GM12865 (cell line): ENCODE data around the gene AGK.

Source experiments
- DNase-seq: peaks from one replicate; pipeline ENCODE4 v3.0.0; 2010; ENCODE audit warnings: low read depth
- H3K4me3 ChIP-seq: 2 replicates; pipeline ENCODE4 v1.5.1; 2011; ENCODE audit warnings: mild to moderate bottlenecking, low read depth, low read length, control low read depth
- TF ChIP-seq, protein P1 (sequence below): IDR thresholded peaks from 2 replicates; pipeline ENCODE4 v1.5.1; 2011; ENCODE audit warnings: low read length, control low read depth, low read depth, inconsistent platforms; ENCODE audit not compliant: insufficient read depth; ENCODE audit errors: missing control alignments

The AGK gene, protein sequence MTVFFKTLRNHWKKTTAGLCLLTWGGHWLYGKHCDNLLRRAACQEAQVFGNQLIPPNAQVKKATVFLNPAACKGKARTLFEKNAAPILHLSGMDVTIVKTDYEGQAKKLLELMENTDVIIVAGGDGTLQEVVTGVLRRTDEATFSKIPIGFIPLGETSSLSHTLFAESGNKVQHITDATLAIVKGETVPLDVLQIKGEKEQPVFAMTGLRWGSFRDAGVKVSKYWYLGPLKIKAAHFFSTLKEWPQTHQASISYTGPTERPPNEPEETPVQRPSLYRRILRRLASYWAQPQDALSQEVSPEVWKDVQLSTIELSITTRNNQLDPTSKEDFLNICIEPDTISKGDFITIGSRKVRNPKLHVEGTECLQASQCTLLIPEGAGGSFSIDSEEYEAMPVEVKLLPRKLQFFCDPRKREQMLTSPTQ

DNA sequence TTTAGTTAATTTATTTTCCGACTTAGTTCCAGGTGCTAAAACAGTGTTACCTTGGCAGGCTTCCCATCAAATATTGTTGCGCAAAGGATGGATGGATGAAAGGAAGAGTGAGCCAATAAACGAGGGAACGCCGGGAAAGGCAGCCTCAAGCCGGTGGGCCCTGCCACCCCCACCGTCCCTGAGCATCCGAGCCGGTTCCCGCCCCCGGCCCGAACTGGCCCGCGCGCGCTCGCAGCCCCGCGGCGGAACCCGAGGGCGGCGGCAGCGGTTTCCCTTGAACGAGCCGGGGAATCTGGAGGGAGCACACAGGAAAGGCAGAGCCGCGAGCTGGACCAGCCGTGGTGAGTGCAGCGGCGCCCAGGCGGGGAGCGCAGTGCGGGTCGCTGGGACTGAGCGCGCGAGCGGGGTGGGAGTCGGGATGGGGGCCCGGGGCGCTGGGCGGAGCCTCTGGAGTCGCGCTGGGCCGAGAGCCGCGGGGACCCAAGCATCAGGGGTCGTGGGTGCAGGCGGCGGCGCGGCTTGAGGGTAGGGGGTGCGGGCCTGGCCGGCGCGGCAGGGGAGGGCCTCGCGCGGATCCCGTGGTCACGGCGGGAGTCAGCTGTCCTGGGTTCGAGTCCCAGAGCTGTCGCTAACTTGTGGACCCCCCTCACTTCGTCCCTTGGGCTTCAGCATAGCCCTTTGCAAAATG, at the start of gene AGK:
Gene AGK, plus strand, starts transcription at position 317 of the 688 bp plus-strand sequence. CDS start 4,057 bp downstream, outside the sequence.
- DNase-seq: peak; percentile 88
- TF ChIP-seq, protein P1, sequence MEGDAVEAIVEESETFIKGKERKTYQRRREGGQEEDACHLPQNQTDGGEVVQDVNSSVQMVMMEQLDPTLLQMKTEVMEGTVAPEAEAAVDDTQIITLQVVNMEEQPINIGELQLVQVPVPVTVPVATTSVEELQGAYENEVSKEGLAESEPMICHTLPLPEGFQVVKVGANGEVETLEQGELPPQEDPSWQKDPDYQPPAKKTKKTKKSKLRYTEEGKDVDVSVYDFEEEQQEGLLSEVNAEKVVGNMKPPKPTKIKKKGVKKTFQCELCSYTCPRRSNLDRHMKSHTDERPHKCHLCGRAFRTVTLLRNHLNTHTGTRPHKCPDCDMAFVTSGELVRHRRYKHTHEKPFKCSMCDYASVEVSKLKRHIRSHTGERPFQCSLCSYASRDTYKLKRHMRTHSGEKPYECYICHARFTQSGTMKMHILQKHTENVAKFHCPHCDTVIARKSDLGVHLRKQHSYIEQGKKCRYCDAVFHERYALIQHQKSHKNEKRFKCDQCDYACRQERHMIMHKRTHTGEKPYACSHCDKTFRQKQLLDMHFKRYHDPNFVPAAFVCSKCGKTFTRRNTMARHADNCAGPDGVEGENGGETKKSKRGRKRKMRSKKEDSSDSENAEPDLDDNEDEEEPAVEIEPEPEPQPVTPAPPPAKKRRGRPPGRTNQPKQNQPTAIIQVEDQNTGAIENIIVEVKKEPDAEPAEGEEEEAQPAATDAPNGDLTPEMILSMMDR: no peak
- H3K4me3 ChIP-seq: peak within 1 kb of the TSS; percentile 85

DNA sequence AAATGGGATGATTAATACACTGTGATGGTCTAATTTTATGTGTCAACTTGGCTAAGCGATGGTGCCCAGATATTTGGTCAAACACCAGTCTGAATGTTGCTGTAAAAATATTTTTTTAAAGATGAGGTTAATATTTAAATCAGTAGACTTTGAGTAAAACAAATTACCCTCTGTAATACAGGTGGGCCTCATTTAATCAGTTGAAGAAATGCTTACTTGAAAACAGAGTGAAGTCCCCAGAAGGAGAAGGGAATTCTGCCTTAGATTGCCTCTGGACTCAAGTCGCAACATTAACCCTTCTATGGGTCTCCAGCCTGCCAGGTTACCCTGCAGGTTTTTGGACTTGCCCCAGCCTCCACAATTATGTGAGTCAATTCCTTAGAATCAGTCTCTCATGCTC, 49.8 kb upstream of the AGK start:
- TF ChIP-seq, protein P1: no peak
- no peak for DNase-seq
- H3K4me3 ChIP-seq: no peak overlapping the region

DNA sequence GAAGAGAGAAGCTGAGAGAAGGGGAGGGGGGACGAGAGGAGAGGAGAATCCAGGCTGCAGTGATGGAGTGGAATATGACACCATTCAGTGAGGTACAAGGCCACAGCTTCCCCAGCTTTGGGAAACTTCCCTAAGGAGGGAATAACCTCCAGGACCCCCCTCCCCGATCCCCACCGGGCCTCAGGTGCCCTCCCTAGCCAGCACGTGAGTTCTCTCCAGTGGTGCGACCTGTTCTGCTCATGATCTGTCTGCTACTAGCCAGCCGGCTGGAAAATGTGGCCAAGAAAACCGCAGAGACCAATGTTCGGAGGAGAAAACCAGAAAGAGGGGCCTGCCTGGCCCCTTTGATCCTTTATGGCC, 39.9 kb upstream of the AGK start:
- DNase-seq: no peak
- TF ChIP-seq, protein P1: no peak
- H3K4me3 ChIP-seq: no peak overlapping the region

DNA sequence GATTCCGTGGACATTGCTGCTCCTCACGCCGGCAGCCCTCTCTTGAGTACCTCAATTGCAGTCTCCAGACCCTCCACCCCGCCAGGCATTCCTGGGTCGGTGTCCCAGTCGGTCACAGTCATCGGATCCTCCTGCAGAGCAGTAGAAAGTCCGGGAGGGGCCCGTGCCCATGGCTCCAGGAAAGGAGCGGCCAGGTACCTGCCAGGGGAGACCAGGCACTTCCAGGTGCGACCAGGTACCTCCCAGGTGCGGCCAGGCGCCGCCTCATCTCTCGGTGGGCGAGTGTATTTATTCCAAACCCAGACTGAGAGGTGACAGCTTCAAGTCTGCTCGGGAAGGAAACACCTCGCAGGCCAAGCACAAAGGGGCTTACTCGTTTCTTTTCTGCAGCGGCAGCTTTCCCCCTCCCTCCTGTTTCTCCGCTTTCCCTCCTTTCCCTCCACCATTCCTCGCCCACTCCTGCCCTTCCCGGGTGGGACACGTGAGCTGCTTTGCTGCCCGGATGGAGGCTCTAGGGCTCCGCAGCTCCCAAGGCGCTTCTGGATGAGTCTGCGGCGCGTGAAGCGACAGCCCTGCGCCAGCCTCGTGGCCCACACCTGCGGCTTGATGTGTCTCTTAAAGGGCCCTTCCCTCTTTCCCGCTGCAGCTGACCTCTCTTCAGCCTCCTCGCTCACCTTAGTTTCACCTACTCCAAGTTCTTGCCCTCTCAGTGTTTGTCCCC, 39.4 kb upstream of the AGK start:
- TF ChIP-seq, protein P1: no peak
- no peak overlapping the region for H3K4me3 ChIP-seq
- DNase-seq: no peak

DNA sequence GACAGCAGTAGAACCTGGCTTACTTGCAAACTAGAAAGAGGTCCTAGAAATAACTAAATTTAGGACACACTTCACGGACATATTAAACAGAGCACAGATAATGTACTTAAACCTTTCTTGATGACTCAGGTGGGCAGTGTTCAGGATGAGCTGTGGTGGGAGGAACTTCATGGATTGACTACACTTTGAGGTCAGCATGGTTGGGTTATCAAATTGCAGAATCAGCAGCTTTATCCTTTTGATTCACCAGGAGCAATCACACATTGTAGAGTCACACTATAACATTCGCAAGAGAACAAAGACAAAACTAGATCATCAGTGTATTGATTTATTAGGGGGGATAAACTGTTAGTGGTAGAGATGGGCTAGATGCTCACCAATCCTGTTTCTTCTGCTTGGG, 38.6 kb upstream of the AGK start:
- H3K4me3 ChIP-seq: no peak overlapping the region
- no peak for DNase-seq
- TF ChIP-seq, protein P1: no peak

DNA sequence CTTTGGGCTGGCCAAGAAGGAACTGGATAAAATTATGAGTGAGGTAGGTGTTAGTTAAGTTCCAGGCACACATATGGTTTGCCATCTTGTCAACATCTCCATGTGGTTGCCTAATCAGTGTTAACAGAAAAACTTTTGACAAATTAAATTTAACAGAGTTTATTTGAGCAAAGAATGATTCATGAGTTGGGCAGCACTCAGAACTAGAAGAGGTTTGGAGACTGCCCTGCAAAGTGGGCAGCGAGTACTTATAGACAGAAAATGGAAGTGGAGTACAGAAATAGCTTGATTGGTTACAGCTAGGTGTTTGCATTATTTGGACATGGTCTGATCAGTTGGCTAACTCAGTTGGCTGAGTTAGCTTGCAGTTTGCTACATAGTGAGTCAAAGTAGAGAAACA, 37.5 kb upstream of the AGK start:
- no peak overlapping the region for H3K4me3 ChIP-seq
- no peak for DNase-seq

More for the DNA sequence above, 37.5 kb upstream of the AGK start:
- TF ChIP-seq, protein P1: no peak
